NT2/D1 (cell line): ENCODE data around the gene MANSC4.

Source experiments
- SUZ12 ChIP-seq: IDR thresholded peaks from 2 replicates; pipeline ENCODE4 v1.6.1; 2011; ENCODE audit not compliant: insufficient read length, insufficient read depth; ENCODE audit errors: extremely low read depth
- YY1 ChIP-seq: IDR thresholded peaks from 2 replicates; pipeline ENCODE4 v1.6.1; 2011; ENCODE audit not compliant: insufficient read length, insufficient read depth
- ZNF274 ChIP-seq: IDR thresholded peaks from 2 replicates; pipeline ENCODE4 v1.6.1; 2011; ENCODE audit warnings: mild to moderate bottlenecking, low read depth, low read length

- TF ChIP-seq YY1 (no peak), ZNF274 (no peak), SUZ12 (no peak)
Measured at GRCh38 chr12:27806259-27806658, 26.2 kb upstream of the MANSC4 start.
